HEK293T (cell line): ENCODE measurements around the gene MRPL17.

Source experiments
- FOXM1 ChIP-seq: fragments of 450-650 bp; IDR thresholded peaks from 2 replicates; pipeline ENCODE4 v1.6.1; 2017; ENCODE audit warnings: mild to moderate bottlenecking, borderline replicate concordance
- LEF1 ChIP-seq: fragments of 450-650 bp; IDR thresholded peaks from 2 replicates; pipeline ENCODE4 v1.6.1; 2017; ENCODE audit warnings: mild to moderate bottlenecking, borderline replicate concordance

GRCh38 chr11:6703247-6704063, 20.3 kb upstream of the MRPL17 start:
- TF ChIP-seq LEF1 = no peak
- no peak for TF ChIP-seq FOXM1
